GM19397 (cell line): ENCODE results near the gene FGFRL1.

Experiments used
- ATAC-seq: cut with Tn5 transposase; IDR thresholded peaks from one replicate; pipeline ENCODE4 v1.9.1; 2021; ENCODE audit warnings: mild to moderate bottlenecking, moderate library complexity; ENCODE audit not compliant: unreplicated experiment

Gene FGFRL1, protein sequence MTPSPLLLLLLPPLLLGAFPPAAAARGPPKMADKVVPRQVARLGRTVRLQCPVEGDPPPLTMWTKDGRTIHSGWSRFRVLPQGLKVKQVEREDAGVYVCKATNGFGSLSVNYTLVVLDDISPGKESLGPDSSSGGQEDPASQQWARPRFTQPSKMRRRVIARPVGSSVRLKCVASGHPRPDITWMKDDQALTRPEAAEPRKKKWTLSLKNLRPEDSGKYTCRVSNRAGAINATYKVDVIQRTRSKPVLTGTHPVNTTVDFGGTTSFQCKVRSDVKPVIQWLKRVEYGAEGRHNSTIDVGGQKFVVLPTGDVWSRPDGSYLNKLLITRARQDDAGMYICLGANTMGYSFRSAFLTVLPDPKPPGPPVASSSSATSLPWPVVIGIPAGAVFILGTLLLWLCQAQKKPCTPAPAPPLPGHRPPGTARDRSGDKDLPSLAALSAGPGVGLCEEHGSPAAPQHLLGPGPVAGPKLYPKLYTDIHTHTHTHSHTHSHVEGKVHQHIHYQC

DNA sequence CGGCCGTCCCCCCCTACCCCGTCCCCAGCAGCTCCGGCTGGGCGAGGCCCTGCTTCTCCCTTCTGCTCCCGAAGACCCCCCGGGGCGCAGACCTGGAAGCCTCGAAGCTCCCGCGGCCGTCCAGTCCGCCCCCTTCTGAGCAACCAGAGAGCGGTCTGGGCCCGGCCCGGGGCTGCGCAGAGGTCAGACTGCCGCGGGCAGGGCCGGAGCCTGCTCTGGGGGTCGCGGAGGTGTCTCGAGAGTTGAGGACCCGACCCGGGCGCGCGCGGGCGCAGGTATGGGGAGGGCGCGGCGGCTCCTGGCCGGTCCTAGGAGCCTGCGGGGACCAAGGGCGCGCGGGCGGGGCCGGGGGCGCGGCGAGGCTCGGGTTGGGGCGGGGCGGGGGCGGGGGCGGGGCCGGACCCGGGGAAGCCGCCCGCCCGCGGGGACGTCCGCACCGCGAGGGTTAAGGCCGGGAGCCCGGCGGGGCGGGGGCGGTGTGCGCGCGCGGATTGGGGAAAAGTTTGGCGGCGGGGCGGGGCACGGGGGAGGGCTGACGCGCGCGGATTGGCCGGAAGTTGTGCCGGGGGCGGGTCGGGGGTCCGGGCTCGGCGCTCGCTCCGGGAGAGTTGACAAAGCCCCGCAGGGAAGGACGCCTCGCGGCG lies at the start of gene FGFRL1:
TSS of gene FGFRL1 (plus strand) at position 605 of the 644 bp plus-strand sequence. CDS start 860 bp downstream, outside the sequence.
- ATAC-seq: peak; percentile 44

GRCh38 chr4:962231-963208 lies 48.9 kb upstream of the FGFRL1 start:
- no peak for ATAC-seq

GRCh38 chr4:963276-964225 lies 47.9 kb upstream of the FGFRL1 start:
- no peak for ATAC-seq

DNA sequence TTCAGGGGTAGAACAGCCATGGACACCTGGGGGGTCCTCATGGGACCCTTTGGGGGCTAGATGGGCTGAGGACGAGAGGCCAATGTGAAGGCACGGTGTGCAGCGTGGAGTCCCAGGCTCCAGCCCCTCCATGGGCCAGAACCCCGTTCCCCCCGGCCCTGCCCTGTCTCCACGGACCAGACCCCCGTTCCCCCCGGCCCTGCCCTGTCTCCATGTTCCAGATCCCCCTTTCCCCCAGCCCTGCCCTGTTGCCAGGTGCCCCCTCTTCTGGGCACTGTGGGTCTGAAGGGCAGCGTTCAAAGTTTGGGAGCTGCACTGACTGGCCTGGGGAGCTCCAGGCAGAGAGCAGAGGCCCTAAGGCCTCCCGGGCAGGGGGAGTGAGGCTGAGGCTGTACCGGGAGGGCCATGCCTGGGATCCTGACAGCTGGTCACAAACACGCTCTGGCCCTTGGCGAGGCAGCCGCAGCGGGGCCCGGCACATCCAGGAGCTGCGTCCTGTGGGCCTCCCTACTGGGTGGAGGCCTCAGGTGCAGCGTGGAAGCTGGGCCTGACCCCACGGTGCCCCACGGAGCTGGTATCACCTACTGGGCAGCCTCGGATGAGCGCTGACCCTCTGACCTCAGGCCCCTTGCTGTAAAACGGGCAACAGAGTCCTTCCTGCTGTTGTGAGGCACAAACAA lies 46.9 kb upstream of the FGFRL1 start:
- no peak for ATAC-seq

DNA sequence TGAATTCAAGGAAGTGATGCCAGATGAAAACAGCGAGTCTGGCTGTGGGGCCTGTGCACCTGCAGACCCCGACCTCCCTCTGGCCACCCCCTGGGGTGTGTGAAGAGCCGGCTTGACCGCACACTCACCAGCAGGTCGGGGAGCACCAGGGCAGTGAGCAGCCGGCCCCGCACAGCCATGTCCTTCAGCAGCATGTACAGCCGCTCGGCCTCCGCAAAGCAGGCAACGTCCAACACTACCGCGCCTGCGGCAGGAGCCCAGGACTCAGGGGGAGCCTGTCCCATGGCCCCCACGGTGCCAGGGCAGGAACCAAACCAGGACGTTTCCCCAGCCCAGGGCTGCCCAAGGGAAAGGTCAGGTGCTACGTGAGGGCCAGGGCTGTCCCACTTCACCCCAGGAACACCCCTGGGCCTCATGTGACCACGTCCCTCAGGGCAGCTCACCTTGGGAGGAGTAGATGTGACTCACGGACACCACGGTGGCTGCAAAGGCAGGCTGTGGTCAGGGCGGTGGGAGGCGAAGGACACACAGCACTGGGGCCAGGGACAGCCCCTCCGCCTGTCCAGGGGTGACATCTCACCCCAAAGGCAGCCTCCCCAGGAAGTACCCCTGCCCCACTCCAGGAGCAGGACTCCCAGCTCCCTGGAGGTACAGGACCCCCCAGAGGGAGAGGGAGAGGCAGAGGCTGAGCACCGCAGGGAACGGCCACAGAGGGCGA lies 46.2 kb upstream of the FGFRL1 start:
- no peak for ATAC-seq

GRCh38 chr4:965766-966134 lies 45.7 kb upstream of the FGFRL1 start:
- no peak for ATAC-seq

DNA sequence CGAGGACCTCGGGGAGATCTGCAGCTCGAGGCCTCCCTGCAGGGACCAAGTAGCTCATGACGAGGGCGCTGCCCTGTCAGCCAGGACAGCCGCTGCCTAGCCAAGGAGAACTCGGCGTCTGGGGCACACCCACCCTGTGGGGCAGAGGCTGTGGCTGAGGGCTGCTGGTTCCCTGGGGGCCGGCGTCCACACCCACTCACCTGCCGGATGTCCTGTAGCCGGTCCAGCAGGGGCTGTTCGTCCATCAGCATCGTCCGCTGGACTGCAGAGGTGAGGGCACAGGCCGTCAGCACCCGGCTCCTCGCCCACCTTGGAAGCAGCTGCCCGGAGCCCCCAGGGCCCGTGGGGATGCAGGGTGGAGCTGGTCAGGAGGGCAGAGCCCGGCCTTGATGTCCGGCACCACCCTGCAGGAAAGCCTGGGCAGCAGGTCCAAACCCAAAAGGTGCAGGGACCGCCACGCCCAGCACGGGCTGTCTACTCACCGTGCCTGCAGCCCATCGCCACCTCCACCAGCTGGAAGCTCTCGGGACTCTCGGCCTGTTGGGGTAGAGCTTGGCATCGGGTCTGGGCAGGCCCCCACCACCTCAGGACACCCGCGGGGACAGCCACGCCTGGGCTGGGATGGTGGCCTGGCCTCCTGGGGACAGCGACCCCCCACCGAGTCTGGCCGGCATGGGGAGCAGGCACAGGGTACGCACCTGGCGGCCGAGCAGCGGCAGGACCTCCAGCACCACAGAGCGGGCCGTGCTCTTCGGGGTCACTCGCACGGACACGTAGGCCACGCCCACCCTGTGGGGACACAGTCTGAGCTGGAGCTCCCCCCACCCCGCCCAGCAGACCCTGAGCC lies 44.9 kb upstream of the FGFRL1 start:
- ATAC-seq: no peak

DNA sequence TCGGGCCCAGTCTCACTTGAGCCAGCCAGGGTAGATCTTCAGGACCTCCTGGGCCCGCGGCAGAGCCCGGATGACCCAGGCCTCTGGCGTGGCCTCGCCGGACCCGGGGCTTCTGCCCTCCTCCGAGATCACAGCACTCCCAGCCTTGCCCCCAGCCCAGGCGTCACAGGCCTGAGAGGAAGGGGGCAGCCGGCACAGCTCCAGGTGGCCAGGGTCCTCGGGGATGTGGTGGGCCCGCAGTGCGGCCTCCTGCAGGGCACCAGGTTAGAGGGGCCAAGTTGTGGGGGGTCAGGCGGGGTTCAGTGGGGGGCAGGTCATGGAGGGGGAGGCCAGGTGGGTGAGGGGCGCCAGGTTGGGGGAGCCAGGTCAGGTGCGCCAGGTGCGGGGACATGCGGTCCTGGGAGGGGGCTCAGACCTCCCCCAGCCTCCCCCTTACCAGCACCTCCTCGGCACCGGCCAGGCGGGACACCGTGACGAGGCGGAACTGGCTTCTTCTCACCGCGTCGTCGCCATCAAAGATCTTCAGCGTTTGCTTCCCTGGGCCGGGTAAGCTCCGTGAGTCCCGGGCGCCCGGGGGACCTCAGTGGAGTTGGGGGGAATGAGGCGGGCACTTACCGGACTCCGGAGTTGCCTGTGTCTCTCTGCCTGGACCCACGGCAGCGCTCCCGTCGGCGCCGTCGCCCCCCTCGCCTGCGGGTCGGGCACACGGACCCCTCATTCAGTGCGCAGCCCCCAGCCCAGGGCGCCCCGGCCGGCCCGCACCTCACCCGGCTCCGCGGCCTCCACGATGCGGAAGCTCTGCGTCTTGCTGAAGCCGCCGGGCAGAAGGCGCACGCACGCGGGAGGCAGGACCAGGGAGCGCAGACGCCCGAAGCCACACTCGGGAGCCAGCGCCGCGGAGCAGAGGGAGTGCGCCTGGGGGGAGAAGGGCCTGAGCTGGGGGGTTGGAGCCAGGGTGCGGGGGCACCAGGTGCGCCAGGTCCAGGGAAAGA lies 44.0 kb upstream of the FGFRL1 start:
- ATAC-seq: no peak

GRCh38 chr4:968221-968620 lies 43.2 kb upstream of the FGFRL1 start:
- ATAC-seq: no peak

GRCh38 chr4:968621-969394 lies 42.6 kb upstream of the FGFRL1 start:
- no peak for ATAC-seq

- no peak for ATAC-seq
Measured at GRCh38 chr4:970046-970745, 41.2 kb upstream of the FGFRL1 start.

- no peak for ATAC-seq
Measured at GRCh38 chr4:970854-971520, 40.4 kb upstream of the FGFRL1 start.

DNA sequence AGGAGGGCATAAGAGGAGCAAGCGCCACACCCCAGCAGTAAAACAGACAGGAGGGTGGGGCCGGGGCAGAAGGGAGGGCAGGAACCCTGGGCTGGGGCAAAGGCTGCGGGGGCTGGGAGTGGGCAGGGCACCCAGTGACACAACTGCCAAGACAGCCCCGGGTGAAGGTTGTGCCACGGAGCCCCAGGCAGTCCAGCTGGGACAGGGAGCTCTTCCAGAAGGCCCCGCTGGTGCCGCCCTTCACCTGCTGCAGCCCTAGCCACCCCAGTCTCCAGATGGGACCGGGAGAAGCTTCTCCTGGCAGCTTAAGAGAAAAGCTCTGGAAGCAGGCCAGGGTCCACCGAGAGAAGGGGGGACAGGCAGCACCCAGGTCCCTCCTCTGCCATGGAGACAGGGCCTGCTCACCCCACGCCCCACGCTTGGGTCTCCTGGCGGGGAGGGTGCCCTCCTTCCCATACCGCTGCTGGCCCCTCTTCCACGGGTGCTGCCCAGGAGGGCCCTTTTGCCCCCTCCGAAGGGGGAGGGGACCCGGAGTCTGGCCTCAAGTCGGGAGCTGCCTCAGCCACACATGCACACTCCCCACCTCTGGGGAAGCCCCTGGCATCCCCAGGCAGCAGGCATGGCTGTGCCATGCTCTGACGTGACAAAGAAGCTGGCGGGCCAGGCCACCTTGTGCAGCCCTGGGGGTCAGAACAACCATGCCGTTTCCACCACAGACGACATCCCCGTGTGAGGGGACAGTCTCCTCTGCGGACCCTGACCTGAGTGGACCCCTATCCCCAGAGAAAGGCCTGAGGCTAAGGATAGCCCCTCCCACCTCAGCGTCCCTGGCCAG lies 39.5 kb upstream of the FGFRL1 start:
- no peak for ATAC-seq
